Measurements from ENCODE around the gene GRID2IP. TPM values are rescaled to one million over a fixed set of nuclear protein-coding genes. Genes with fewer than 3 reads are reported as not detected.

The GRID2IP gene
- total RNA-seq, 2 experiments from 2014 or later = 0.36 to 0.39 TPM

GRCh38 chr7:6567886-6568285 lies 16.6 kb upstream of the GRID2IP start:
- POLR2A ChIA-PET = no interaction called here

GRCh38 chr7:6565655-6566054 lies 14.4 kb upstream of the GRID2IP start:
- no peaks in the 10 kb centered on the region for H3K9me3 ChIP-seq (ENCODE audit: control insufficient read depth in 1 of 2, insufficient read depth in 1 of 2, low read length in 2 of 2)
- Mint-ChIP-seq H3K9me3 (no peaks in the 10 kb centered on the region), H3K27me3 (no peaks in the 10 kb centered on the region), H3K4me3 (no peak overlapping the region), H3K36me3 (ENCODE audit: low read depth) (no peaks in the 10 kb centered on the region), H3K27ac (no peak overlapping the region), H3K4me1 (ENCODE audit: low read depth) (no peaks in the 10 kb centered on the region)
- H3K36me3 ChIP-seq (ENCODE audit: insufficient read depth, low read length) = no peaks in the 10 kb centered on the region
- H3K4me1 ChIP-seq (ENCODE audit: insufficient read depth, low read length) = no peaks in the 10 kb centered on the region
- no peak overlapping the region for H3K27ac ChIP-seq (ENCODE audit: low read depth in 1 of 2, low read length in 2 of 2)
- ChIA-PET POLR2A (no interaction called here), CTCF (no interaction called here)
- ATAC-seq (ENCODE audit: poor library complexity) (no peak), DNase-seq (no peak)
- no peaks in the 10 kb centered on the region for H3K27me3 ChIP-seq (ENCODE audit: control insufficient read depth in 1 of 2, insufficient read depth in 2 of 2, low read length in 2 of 2)
- no peak overlapping the region for H3K4me3 ChIP-seq (ENCODE audit: low read length)
- no peak for TF ChIP-seq CTCF (IDR thresholded peaks at IDR 0.05)
- intact Hi-C loops (cut with DNase I, micrococcal nuclease) = no loop called here

More at GRCh38 chr7:6567886-6568285, 16.6 kb upstream of the GRID2IP start:
- intact Hi-C loops (cut with DNase I, micrococcal nuclease) = no loop called here
- H3K9me3 ChIP-seq (ENCODE audit: control insufficient read depth in 1 of 2, insufficient read depth in 1 of 2, low read length in 2 of 2) = no peaks in the 10 kb centered on the region
- H3K27me3 Mint-ChIP-seq = no peaks in the 10 kb centered on the region
- ATAC-seq (ENCODE audit: poor library complexity) = no peak
- H3K27ac Mint-ChIP-seq = no peak overlapping the region
- no peak overlapping the region for H3K27ac ChIP-seq (ENCODE audit: low read depth in 1 of 2, low read length in 2 of 2)
- H3K36me3 Mint-ChIP-seq (ENCODE audit: low read depth) = no peaks in the 10 kb centered on the region
- H3K4me1 ChIP-seq (ENCODE audit: insufficient read depth, low read length) = no peaks in the 10 kb centered on the region
- DNase-seq = no peak
- no peak for TF ChIP-seq CTCF (IDR thresholded peaks at IDR 0.05)
- no peaks in the 10 kb centered on the region for H3K36me3 ChIP-seq (ENCODE audit: insufficient read depth, low read length)
- H3K27me3 ChIP-seq (ENCODE audit: control insufficient read depth in 1 of 2, insufficient read depth in 2 of 2, low read length in 2 of 2) = no peaks in the 10 kb centered on the region
- no peak overlapping the region for H3K4me3 ChIP-seq (ENCODE audit: low read length)
- H3K4me3 Mint-ChIP-seq = no peak overlapping the region
- CTCF ChIA-PET = no interaction called here
- no peaks in the 10 kb centered on the region for H3K9me3 Mint-ChIP-seq
- no peaks in the 10 kb centered on the region for H3K4me1 Mint-ChIP-seq (ENCODE audit: low read depth)

- Mint-ChIP-seq H3K36me3 (ENCODE audit: low read depth) (no peaks in the 10 kb centered on the region), H3K27ac (no peak overlapping the region), H3K4me3 (no peak overlapping the region), H3K27me3 (no peaks in the 10 kb centered on the region), H3K4me1 (ENCODE audit: low read depth) (no peaks in the 10 kb centered on the region), H3K9me3 (no peaks in the 10 kb centered on the region)
- ChIA-PET CTCF (no interaction called here), POLR2A (no interaction called here)
- intact Hi-C loops (cut with DNase I, micrococcal nuclease) = no loop called here
- Histone ChIP-seq H3K4me1 (ENCODE audit: insufficient read depth, low read length) (no peaks in the 10 kb centered on the region), H3K27me3 (ENCODE audit: control insufficient read depth in 1 of 2, insufficient read depth in 2 of 2, low read length in 2 of 2) (no peaks in the 10 kb centered on the region), H3K4me3 (ENCODE audit: low read length) (no peak overlapping the region), H3K36me3 (ENCODE audit: insufficient read depth, low read length) (no peaks in the 10 kb centered on the region), H3K27ac (ENCODE audit: low read depth in 1 of 2, low read length in 2 of 2) (no peak overlapping the region), H3K9me3 (ENCODE audit: control insufficient read depth in 1 of 2, insufficient read depth in 1 of 2, low read length in 2 of 2) (no peaks in the 10 kb centered on the region)
- no peak for TF ChIP-seq CTCF (IDR thresholded peaks at IDR 0.05)
- no peak for DNase-seq
- no peak for ATAC-seq (ENCODE audit: poor library complexity)
These were observed 12.9 kb upstream of the GRID2IP start for GRCh38 chr7:6563936-6564770.

All from CD4-positive, alpha-beta T cell (primary cell).